ENCODE results near the gene C5orf46.

C5orf46 gene

GRCh38 chr5:147854331-147854730 lies 52.0 kb downstream of the C5orf46 start:
- Histone ChIP-seq H3K27me3 (ENCODE audit: control insufficient read depth, insufficient read depth, low read length) (no peaks in the 10 kb centered on the region), H3K9ac (ENCODE audit: low read length) (no peak overlapping the region), H3K4me1 (ENCODE audit: control insufficient read depth, insufficient read depth, low read length) (no peaks in the 10 kb centered on the region), H3K9me3 (ENCODE audit: control insufficient read depth, low read length) (no peaks in the 10 kb centered on the region), H3K4me3 (ENCODE audit: low read length) (no peak overlapping the region), H3K36me3 (ENCODE audit: control insufficient read depth, insufficient read depth, low read length) (no peaks in the 10 kb centered on the region)

- Histone ChIP-seq H3K4me3 (ENCODE audit: low read length) (no peak overlapping the region), H3K36me3 (ENCODE audit: control insufficient read depth, insufficient read depth, low read length) (no peaks in the 10 kb centered on the region), H3K9ac (ENCODE audit: low read length) (no peak overlapping the region), H3K9me3 (ENCODE audit: control insufficient read depth, low read length) (no peaks in the 10 kb centered on the region), H3K4me1 (ENCODE audit: control insufficient read depth, insufficient read depth, low read length) (no peaks in the 10 kb centered on the region), H3K27me3 (ENCODE audit: control insufficient read depth, insufficient read depth, low read length) (no peaks in the 10 kb centered on the region)
Observed at GRCh38 chr5:147853372-147853987, 52.9 kb downstream of the C5orf46 start.

- Histone ChIP-seq H3K36me3 (ENCODE audit: control insufficient read depth, insufficient read depth, low read length) (no peaks in the 10 kb centered on the region), H3K9ac (ENCODE audit: low read length) (no peak overlapping the region), H3K4me1 (ENCODE audit: control insufficient read depth, insufficient read depth, low read length) (no peaks in the 10 kb centered on the region), H3K27me3 (ENCODE audit: control insufficient read depth, insufficient read depth, low read length) (no peaks in the 10 kb centered on the region), H3K4me3 (ENCODE audit: low read length) (no peak overlapping the region), H3K9me3 (ENCODE audit: control insufficient read depth, low read length) (no peaks in the 10 kb centered on the region)
Observed at GRCh38 chr5:147852365-147852764, 54.0 kb downstream of the C5orf46 start.

- no peaks in the 10 kb centered on the region for H3K4me1 ChIP-seq (ENCODE audit: control insufficient read depth, insufficient read depth, low read length)
- no peak overlapping the region for H3K9ac ChIP-seq (ENCODE audit: low read length)
- H3K9me3 ChIP-seq (ENCODE audit: control insufficient read depth, low read length): no peaks in the 10 kb centered on the region
- no peaks in the 10 kb centered on the region for H3K27me3 ChIP-seq (ENCODE audit: control insufficient read depth, insufficient read depth, low read length)
- no peak overlapping the region for H3K4me3 ChIP-seq (ENCODE audit: low read length)
- H3K36me3 ChIP-seq (ENCODE audit: control insufficient read depth, insufficient read depth, low read length): no peaks in the 10 kb centered on the region
Observed at GRCh38 chr5:147851578-147851977, 54.8 kb downstream of the C5orf46 start.

- Histone ChIP-seq H3K36me3 (ENCODE audit: control insufficient read depth, insufficient read depth, low read length) (no peaks in the 10 kb centered on the region), H3K27me3 (ENCODE audit: control insufficient read depth, insufficient read depth, low read length) (no peaks in the 10 kb centered on the region), H3K4me3 (ENCODE audit: low read length) (no peak overlapping the region), H3K9ac (ENCODE audit: low read length) (no peak overlapping the region), H3K4me1 (ENCODE audit: control insufficient read depth, insufficient read depth, low read length) (no peaks in the 10 kb centered on the region), H3K9me3 (ENCODE audit: control insufficient read depth, low read length) (no peaks in the 10 kb centered on the region)
Observed at GRCh38 chr5:147849226-147849625, 57.1 kb downstream of the C5orf46 start.

GRCh38 chr5:147845618-147846017 lies 60.7 kb downstream of the C5orf46 start:
- H3K9me3 ChIP-seq (ENCODE audit: control insufficient read depth, low read length): no peaks in the 10 kb centered on the region
- no peaks in the 10 kb centered on the region for H3K4me1 ChIP-seq (ENCODE audit: control insufficient read depth, insufficient read depth, low read length)
- no peaks in the 10 kb centered on the region for H3K36me3 ChIP-seq (ENCODE audit: control insufficient read depth, insufficient read depth, low read length)
- H3K4me3 ChIP-seq (ENCODE audit: low read length): no peak overlapping the region
- no peaks in the 10 kb centered on the region for H3K27me3 ChIP-seq (ENCODE audit: control insufficient read depth, insufficient read depth, low read length)
- no peak overlapping the region for H3K9ac ChIP-seq (ENCODE audit: low read length)

GRCh38 chr5:147844846-147845245 lies 61.5 kb downstream of the C5orf46 start:
- Histone ChIP-seq H3K9me3 (ENCODE audit: control insufficient read depth, low read length) (no peaks in the 10 kb centered on the region), H3K4me1 (ENCODE audit: control insufficient read depth, insufficient read depth, low read length) (no peaks in the 10 kb centered on the region), H3K4me3 (ENCODE audit: low read length) (no peak overlapping the region)

GRCh38 chr5:147842869-147843268 lies 63.5 kb downstream of the C5orf46 start:
- H3K9me3 ChIP-seq (ENCODE audit: control insufficient read depth, low read length): no peaks in the 10 kb centered on the region
- peaks cover 7% of the 10 kb centered on the region for H3K4me1 ChIP-seq (ENCODE audit: control insufficient read depth, insufficient read depth, low read length)
- H3K4me3 ChIP-seq (ENCODE audit: low read length): no peak overlapping the region
- no peak overlapping the region for H3K9ac ChIP-seq (ENCODE audit: low read length)
- no peaks in the 10 kb centered on the region for H3K27me3 ChIP-seq (ENCODE audit: control insufficient read depth, insufficient read depth, low read length)
- H3K36me3 ChIP-seq (ENCODE audit: control insufficient read depth, insufficient read depth, low read length): no peaks in the 10 kb centered on the region

More at GRCh38 chr5:147844846-147845245, 61.5 kb downstream of the C5orf46 start:
- Histone ChIP-seq H3K36me3 (ENCODE audit: control insufficient read depth, insufficient read depth, low read length) (no peaks in the 10 kb centered on the region), H3K9ac (ENCODE audit: low read length) (no peak overlapping the region), H3K27me3 (ENCODE audit: control insufficient read depth, insufficient read depth, low read length) (no peaks in the 10 kb centered on the region)

All from mucosa of stomach (tissue), 1 donor.